ENCODE results near the gene PHACTR1.

PHACTR1 gene

DNA sequence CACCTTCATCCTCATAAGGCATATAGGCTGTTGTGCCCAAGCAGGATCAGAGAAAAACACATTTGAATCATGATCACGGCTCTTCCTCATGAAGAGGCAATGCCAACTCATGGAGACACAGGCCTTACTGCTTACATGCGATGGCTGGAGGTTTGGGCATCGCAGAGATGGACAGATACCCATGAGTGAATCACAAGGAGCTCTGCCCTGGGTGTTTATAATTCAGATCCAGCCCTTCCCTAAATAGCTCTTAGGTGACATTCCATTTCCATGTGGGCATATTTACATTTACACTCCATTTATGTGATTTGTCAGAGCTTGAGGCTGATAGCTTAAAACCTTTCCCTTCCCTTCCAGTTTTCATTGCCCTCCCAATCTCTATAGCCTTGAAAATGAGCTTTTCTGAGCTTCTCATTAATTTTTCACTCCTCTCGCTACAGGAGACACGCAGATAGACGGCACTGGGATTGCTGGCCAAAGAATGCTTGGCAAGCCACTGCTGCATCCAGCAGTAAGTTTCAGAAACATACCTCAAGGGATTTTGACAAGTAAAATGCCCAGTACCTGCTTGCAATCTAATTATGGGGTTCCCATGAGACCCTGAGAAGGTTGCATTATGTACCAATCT, 362.6 kb downstream of the PHACTR1 start:
- no peak for DNase-seq

DNA sequence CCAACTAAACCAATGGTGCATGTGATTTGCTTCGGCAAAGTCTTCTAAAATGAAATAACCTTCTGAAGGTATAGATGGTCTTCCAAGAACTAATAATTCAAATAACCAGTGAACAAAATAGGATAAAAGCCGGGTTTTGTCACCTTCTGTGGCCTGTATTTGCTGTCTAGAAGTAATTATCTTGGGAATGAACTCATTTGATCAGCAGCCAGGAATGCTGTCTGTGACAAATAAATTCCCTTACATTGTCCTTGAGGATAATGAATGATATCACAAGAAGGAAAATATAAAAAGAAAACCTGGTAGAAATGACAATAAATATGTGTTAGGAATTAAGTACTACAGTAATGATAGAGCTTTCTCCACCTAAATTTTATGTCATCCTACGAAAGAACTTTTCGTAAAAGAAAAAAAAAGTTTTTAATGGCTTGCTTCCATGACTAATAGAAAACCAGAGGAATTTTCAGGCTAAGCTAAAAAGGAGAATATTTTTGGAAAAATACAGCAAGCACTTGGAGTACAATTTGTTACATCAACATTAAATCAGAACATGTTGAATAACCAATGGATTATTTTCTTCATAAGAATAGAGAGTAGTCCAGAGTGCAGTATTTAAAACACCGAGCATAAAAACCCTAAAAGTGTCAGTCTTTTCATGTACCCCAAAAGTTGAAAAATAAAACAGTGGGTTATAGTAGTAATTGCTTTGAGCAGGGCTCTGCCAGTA, 364.1 kb downstream of the PHACTR1 start:
- no peak for DNase-seq

GRCh38 chr6:13081189-13081563, 364.6 kb downstream of the PHACTR1 start:
- DNase-seq, result no peak

- no peak for DNase-seq
Observed at GRCh38 chr6:13089296-13089994, 372.9 kb downstream of the PHACTR1 start.

- no peak for DNase-seq
Observed at GRCh38 chr6:13091192-13091591, 374.6 kb downstream of the PHACTR1 start.

- no peak for DNase-seq
Observed at GRCh38 chr6:13094781-13095425, 378.3 kb downstream of the PHACTR1 start.

DNA sequence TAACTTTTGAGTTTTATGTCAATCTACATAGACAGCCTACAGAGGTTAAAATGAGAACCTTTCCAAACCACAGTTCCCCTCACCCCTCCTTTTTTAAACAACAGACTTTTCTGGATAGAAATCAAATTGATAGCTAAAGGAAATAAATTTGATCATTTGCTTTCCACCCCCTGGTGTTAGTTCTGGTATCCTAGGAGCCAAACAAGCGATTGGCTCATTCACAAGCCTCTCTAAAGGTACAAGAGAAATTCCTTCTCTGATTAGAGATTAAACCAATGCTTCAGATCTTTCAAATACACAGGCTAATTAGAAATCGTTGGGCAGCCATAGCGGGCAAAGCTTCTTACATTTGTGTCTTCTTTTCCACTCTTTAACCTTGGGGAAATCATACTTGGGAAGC, 379.5 kb downstream of the PHACTR1 start:
- DNase-seq, result no peak

DNA sequence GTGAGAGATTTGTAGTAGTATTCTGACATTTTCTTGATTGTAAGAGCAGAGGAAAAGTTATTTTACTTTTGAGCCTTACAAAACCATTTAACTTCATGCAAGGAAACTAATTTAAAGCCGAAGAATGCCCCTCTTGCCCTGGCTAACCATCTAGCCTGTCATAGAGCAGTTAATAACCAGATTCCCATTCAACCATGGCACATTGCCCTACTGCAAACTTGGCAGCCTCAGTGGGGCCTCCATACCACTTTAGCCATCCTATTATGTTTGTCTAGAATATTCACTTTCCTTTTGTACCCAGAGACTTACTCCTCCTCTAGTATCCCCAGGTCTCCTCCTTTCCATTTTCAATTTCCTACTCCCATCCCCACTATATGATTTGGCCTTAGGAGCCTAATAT, 380.9 kb downstream of the PHACTR1 start:
- no peak for DNase-seq

GRCh38 chr6:13098006-13098405, 381.4 kb downstream of the PHACTR1 start:
- DNase-seq, result no peak

- DNase-seq, result no peak
Observed at GRCh38 chr6:13098793-13099570, 382.4 kb downstream of the PHACTR1 start.

GRCh38 chr6:13099771-13100170, 383.2 kb downstream of the PHACTR1 start:
- no peak for DNase-seq

DNA sequence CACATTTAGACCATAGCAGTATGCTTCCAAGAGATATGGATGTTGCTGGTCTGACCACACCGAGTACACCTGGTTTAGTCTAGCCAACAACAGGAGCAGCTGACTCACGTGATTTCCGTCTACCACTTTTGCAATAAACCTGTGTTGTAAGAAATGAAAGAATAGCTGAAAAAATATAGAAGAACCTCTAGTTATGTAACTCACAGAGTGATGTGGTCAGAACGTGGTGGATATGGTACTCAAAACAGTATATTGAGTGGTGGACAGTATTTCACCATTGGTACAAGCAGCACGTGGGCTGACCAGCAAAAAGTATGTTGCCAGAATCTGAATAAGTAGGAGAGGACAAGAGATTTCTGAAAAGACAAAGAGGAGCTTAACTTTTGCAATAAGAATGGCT, 384.8 kb downstream of the PHACTR1 start:
- DNase-seq, result no peak

GRCh38 chr6:13101985-13102384, 385.4 kb downstream of the PHACTR1 start:
- no peak for DNase-seq

GRCh38 chr6:13103169-13103568, 386.6 kb downstream of the PHACTR1 start:
- DNase-seq, result no peak

DNA sequence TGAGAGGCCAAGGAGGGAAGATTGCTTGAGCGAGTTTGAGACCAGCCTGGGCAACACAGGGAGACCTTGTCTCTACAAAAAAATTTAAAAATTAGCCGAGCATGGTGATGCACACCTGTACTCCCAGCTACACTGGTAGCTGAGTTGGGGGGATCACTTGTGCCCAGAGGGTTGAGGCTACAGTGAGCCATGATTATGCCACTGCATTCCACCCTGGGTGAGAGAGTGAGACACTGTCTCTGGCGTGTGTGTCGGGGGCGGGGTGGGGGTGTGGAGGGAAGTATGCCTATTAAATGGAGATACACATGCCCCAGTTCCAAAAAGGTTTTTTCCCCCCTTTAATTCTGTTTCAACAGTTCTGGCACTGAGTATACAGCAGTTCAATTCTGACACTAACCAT, 388.6 kb downstream of the PHACTR1 start:
- no peak for DNase-seq

DNA sequence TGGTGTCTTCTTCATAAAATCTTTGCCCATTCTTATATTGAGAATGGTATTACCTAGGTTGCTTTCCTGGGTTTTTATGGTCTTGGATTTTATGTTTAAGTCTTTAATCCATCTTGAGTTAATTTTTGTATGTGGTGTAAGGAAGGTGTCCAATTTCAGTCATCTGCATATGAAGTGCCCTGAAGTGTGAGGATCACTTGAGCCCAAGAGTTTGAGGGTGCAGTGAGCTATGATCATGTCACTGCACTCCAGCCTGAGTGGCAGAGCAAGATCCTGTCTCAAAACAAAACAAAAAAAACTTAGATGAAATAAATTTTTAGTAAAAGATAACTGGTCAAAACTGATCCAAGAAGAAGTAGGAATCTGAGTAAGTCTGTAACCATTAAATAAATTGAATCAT, 396.4 kb downstream of the PHACTR1 start:
- DNase-seq, result no peak

DNA sequence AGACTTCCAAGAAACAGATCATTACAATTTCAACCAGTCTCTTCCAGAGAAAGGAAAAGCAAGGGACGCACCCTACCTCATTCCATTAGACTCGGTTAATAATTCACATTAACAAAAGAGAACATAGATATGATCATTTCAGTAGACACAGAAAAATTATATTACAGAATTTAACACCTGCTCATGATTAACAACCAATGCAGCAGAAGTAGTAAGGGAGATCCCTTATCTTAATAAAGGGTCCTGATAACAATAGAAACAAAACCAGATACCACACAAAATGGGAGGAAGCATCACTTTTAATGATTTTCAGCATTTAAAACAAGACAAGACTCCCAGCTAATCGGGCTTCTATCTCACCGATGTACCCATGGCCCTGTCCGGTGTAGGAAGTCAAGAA, 396.8 kb downstream of the PHACTR1 start:
- no peak for DNase-seq

DNA sequence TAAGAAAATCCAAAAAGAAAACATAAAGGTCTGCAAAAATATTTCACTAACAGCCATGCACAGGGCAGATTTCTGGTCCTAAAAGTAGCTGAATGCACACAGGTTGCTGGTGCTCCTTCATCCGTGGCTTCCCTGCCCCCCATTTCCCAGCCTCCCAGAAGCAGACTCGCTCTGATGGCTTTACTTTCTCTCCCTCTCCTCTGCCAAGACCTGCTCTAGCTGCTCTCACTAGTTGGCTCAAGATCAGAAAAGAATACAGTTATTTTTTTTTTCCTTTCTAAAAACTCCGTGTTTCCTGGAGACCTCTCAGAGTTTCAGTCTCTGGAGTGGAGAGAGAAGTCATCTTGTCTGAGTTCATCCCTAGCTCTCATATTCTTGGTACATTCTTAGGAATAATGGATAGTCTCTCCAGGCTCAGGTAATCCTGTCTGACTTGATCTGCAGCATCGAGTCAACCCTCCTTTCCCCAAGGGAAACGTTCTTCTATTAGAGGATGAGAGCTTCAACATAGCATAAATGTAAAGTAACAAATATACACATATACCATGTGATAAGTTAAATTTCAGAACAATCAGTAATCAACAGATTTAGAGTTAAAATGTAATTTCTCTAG, 397.5 kb downstream of the PHACTR1 start:
- no peak for DNase-seq

DNA sequence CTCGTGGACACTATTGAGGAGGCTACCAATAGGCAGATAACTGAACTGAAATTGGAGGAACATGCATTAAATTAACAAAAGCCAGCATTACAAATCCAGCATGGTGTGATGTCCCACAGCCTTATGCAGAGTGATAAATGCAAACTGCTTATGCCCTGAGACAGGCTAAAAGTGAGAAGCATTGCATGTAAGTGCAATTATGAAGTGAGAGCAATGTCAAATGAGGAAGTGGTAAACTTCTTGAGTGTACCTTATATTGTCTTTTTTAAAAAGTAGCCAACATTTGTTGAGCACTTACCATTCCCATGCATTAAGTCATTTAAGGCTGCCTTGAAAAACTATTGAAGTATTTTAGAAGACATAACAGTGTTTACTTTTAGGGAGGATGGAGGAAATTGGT, 399.6 kb downstream of the PHACTR1 start:
- no peak for DNase-seq

DNA sequence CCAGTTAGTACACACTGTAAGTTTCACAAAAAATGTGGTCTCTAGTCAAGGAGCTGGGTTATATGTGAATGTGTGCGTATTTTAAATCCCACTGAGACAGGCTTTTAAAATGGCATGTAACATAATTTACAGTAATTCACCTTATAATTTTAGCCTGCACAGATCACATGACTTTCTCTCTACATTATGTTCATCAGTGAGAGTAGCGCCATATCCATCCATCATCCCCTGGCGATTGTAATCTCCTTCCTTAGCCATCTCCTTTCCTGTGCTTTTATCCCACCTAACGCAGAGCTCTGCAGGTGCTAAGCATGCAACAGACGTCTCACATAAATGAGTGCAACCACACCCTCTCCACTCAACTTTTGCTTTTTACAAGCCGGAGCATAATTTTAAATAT, 401.0 kb downstream of the PHACTR1 start:
- no peak for DNase-seq

DNA sequence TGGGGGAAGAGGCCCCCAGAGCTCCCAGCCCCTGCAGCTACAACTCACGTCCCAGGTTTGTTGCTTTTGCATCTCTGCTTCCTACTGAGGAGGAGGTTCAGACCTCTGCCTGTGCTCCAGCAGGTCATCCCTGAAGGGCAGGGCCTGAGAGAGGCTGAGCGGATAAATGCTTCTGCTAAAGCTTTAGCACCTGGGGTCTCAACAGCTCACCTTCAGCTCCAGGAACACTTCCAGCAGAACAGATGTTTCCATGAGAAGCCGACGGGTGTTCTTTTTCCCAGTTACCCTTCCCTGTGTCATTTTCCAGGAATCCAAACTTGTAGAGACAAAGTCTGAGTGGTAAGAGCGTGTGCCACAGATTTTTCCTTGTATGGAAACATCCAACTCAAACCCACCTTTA, 403.0 kb downstream of the PHACTR1 start:
- DNase-seq, result no peak

All from CD4-positive, alpha-beta T cell treated with Interleukin-10 for 1 hour (primary cell).